DND-41 (cell line): ENCODE measurements around the gene IQCH.

Experiments
- ATAC-seq: fragments of 200-7000 bp; cut with Tn5 transposase; 3 replicates; pipeline ENCODE4 v1.9.1; 2021; ENCODE audit warnings: low read depth; ENCODE audit not compliant: insufficient read depth
- DNase-seq: peaks from one replicate; pipeline ENCODE4 v3.0.0-alpha.2; 2020
- H2AFZ ChIP-seq: 2 replicates; pipeline ENCODE4 v1.6.0; 2012; ENCODE audit warnings: low read depth, low read length
- H3K27ac ChIP-seq: 2 replicates; pipeline ENCODE4 v1.5.1; 2012; ENCODE audit warnings: low read length, inconsistent platforms
- H3K27me3 ChIP-seq: fragments of 200-600 bp; sonication (generic); 2 replicates; pipeline ENCODE4 v1.6.0; 2012; ENCODE audit warnings: low read length, mild to moderate bottlenecking, inconsistent platforms; ENCODE audit not compliant: insufficient read depth, poor library complexity
- H3K36me3 ChIP-seq: 2 replicates; pipeline ENCODE4 v1.5.1; 2012; ENCODE audit warnings: low read length, inconsistent platforms; ENCODE audit not compliant: insufficient read depth
- H3K4me1 ChIP-seq: 2 replicates; pipeline ENCODE4 v1.5.1; 2012; ENCODE audit warnings: mild to moderate bottlenecking, low read length; ENCODE audit not compliant: insufficient read depth
- H3K4me2 ChIP-seq: 2 replicates; pipeline ENCODE4 v1.6.0; 2012; ENCODE audit warnings: mild to moderate bottlenecking, moderate library complexity, low read length, inconsistent platforms; ENCODE audit not compliant: insufficient read depth
- H3K4me3 ChIP-seq, 2 experiments: fragments of 200-600 bp in 1 of 2; shearing (Covaris generic) in 1 of 2; 2 replicates each; pipeline ENCODE4 v1.5.1; 2012 to 2016; ENCODE audit warnings: inconsistent platforms in 2 of 2, low read length in 2 of 2, mild to moderate bottlenecking in 2 of 2, low read depth in 1 of 2, moderate library complexity in 1 of 2
- H3K79me2 ChIP-seq: 2 replicates; pipeline ENCODE4 v1.6.0; 2012; ENCODE audit warnings: low read length, inconsistent platforms; ENCODE audit not compliant: insufficient read depth
- H3K9ac ChIP-seq: 2 replicates; pipeline ENCODE4 v1.6.0; 2012; ENCODE audit warnings: low read depth, mild to moderate bottlenecking, inconsistent platforms, low read length, moderate library complexity
- H3K9me3 ChIP-seq: 2 replicates; pipeline ENCODE4 v1.5.1; 2012; ENCODE audit warnings: low read length, moderate library complexity, mild to moderate bottlenecking, inconsistent platforms; ENCODE audit not compliant: insufficient read depth, severe bottlenecking
- H4K20me1 ChIP-seq: 2 replicates; pipeline ENCODE4 v1.6.0; 2012; ENCODE audit warnings: low read length; ENCODE audit not compliant: insufficient read depth
- EZH2 ChIP-seq: IDR thresholded peaks from 3 replicates; pipeline ENCODE4 v1.6.1; 2012; ENCODE audit warnings: borderline replicate concordance, low read depth, mild to moderate bottlenecking, moderate library complexity, low read length, inconsistent platforms; ENCODE audit not compliant: severe bottlenecking
- TF ChIP-seq, protein P1 (sequence below): IDR thresholded peaks from 2 replicates; pipeline ENCODE4 v1.5.1; 2012; ENCODE audit warnings: borderline replicate concordance, low read length, moderate library complexity, mild to moderate bottlenecking; ENCODE audit not compliant: poor library complexity, severe bottlenecking; ENCODE audit errors: extremely low read depth

IQCH gene

DNA sequence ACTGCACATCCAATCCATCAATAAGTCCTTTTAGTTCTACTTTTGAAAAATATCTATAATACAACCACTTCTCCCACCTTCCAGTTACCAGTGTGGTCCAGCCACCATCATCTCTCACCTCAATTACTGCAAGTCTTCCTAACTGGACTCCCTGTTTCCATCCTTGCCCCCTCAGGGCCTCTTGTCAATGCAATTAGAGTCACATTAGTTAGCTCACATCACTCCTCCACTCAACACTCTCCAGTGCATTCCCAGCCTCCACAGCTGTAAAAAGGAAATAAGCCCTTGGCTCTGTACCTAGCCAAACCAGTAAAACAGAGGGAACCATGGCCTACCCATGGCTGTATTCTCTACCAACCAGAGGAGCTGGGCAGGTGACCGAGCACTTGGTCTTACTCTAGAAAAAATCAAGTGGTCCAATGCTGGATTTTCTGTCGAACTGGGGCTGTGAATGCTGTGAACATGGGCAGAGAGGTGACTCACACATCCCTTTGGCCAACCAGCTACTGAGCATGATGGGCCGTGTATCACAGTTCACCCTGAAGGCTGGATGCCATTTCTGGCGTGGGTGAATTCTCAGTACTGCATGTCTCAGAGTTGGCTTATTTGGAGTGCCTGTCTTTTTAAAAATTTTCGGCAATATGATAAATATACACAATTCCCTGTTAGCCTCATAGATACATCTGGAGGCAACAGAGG lies 203.9 kb downstream of the IQCH start:
- H2AFZ ChIP-seq: no peak overlapping the region
- no peak for ATAC-seq
- TF ChIP-seq, protein P1, sequence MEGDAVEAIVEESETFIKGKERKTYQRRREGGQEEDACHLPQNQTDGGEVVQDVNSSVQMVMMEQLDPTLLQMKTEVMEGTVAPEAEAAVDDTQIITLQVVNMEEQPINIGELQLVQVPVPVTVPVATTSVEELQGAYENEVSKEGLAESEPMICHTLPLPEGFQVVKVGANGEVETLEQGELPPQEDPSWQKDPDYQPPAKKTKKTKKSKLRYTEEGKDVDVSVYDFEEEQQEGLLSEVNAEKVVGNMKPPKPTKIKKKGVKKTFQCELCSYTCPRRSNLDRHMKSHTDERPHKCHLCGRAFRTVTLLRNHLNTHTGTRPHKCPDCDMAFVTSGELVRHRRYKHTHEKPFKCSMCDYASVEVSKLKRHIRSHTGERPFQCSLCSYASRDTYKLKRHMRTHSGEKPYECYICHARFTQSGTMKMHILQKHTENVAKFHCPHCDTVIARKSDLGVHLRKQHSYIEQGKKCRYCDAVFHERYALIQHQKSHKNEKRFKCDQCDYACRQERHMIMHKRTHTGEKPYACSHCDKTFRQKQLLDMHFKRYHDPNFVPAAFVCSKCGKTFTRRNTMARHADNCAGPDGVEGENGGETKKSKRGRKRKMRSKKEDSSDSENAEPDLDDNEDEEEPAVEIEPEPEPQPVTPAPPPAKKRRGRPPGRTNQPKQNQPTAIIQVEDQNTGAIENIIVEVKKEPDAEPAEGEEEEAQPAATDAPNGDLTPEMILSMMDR: no peak
- no peak for TF ChIP-seq EZH2

DNA sequence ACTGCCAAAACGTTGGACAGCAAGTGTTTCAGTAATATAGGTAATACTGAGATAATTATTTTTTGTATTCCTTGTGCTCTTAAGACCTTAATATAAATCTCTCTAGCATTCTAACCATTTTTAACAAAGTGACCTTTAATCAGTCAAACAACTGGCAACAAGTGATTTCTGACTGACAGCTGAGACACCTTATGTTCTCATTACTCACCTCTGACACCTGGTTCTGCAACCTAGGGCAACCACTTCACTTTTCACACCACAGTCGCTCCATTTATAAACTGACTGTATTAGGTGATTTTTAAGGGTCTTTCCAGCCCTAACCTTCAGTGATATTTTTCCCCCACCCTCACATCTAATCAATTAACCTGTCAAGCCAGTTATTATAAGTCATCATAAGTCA lies 205.9 kb downstream of the IQCH start:
- H3K4me3 ChIP-seq: no peak overlapping the region
- H3K27me3 ChIP-seq: no peaks in the 10 kb centered on the region
- H4K20me1 ChIP-seq: no peaks in the 10 kb centered on the region
- no peak overlapping the region for H3K9ac ChIP-seq
- DNase-seq (no peak), ATAC-seq (no peak)
- no peak overlapping the region for H3K4me2 ChIP-seq
- no peaks in the 10 kb centered on the region for H3K9me3 ChIP-seq
- no peak overlapping the region for H2AFZ ChIP-seq
- 0 out of 2 replicates have a peak, but pooled peaks cover 2% of the 10 kb centered on the region for H3K4me1 ChIP-seq
- TF ChIP-seq, protein P1: no peak
- TF ChIP-seq EZH2: no peak
- H3K27ac ChIP-seq: no peak overlapping the region
- H3K79me2 ChIP-seq: no peaks in the 10 kb centered on the region
- no peaks in the 10 kb centered on the region for H3K36me3 ChIP-seq

More for the DNA sequence above, 203.9 kb downstream of the IQCH start:
- H3K9ac ChIP-seq: no peak overlapping the region
- no peak for DNase-seq
- H3K27ac ChIP-seq: no peak overlapping the region
- no peaks in the 10 kb centered on the region for H4K20me1 ChIP-seq
- no peak overlapping the region for H3K4me3 ChIP-seq
- H3K4me2 ChIP-seq: no peak overlapping the region
- 0 out of 2 replicates have a peak, but pooled peaks cover 2% of the 10 kb centered on the region for H3K4me1 ChIP-seq
- no peaks in the 10 kb centered on the region for H3K79me2 ChIP-seq
- H3K9me3 ChIP-seq: no peaks in the 10 kb centered on the region
- no peaks in the 10 kb centered on the region for H3K36me3 ChIP-seq
- no peaks in the 10 kb centered on the region for H3K27me3 ChIP-seq

- H3K4me1 ChIP-seq: 0 out of 2 replicates have a peak, but pooled peaks cover 1% of the 10 kb centered on the region
- H3K36me3 ChIP-seq: no peaks in the 10 kb centered on the region
- no peaks in the 10 kb centered on the region for H3K79me2 ChIP-seq
- TF ChIP-seq, protein P1: no peak
- TF ChIP-seq EZH2: no peak
- H3K9ac ChIP-seq: no peak overlapping the region
- no peak overlapping the region for H3K4me3 ChIP-seq
- no peak for ATAC-seq
- no peaks in the 10 kb centered on the region for H4K20me1 ChIP-seq
- no peak for DNase-seq
- H3K4me2 ChIP-seq: no peak overlapping the region
- H3K9me3 ChIP-seq: no peaks in the 10 kb centered on the region
- no peak overlapping the region for H3K27ac ChIP-seq
- no peak overlapping the region for H2AFZ ChIP-seq
- no peaks in the 10 kb centered on the region for H3K27me3 ChIP-seq
Observed at GRCh38 chr15:67461735-67462134, 207.1 kb downstream of the IQCH start.

- Histone ChIP-seq H3K79me2 (no peaks in the 10 kb centered on the region), H3K4me2 (no peak overlapping the region), H3K27me3 (no peaks in the 10 kb centered on the region), H3K4me1 (no peaks in the 10 kb centered on the region), H3K4me3 (no peak overlapping the region), H3K36me3 (no peaks in the 10 kb centered on the region), H2AFZ (no peak overlapping the region), H3K9ac (no peak overlapping the region), H4K20me1 (no peaks in the 10 kb centered on the region), H3K27ac (no peak overlapping the region), H3K9me3 (no peaks in the 10 kb centered on the region)
- ATAC-seq (no peak), DNase-seq (no peak)
- TF ChIP-seq EZH2: no peak
- TF ChIP-seq, protein P1: no peak
Observed at GRCh38 chr15:67462875-67463274, 208.3 kb downstream of the IQCH start.
